ENCODE data around the gene BAIAP2L1.

- TF ChIP-seq CTCF (optimal IDR thresholded peaks at IDR 0.05 in 1 of 3, IDR thresholded peaks at IDR 0.05 in 1 of 3, conservative IDR thresholded peaks at IDR 0.05 in 1 of 3; ENCODE audit: extremely low read depth in 1 of 3, insufficient read depth in 2 of 3, low read length in 3 of 3) (no peak), EZH2 (IDR thresholded peaks at IDR 0.05; ENCODE audit: low read length) (no peak)
Measured at GRCh38 chr7:98283127-98283886, 117.6 kb downstream of the BAIAP2L1 start.

All from keratinocyte (primary cell).